GM23338 (cell line): Measurements from ENCODE around the gene QKI. TPM values are rescaled to one million over a fixed set of nuclear protein-coding genes. Genes with fewer than 3 reads are reported as not detected.

ENCODE experiments used
- ATAC-seq: fragments of 200-7000 bp; cut with Tn5 transposase; 3 replicates; pipeline ENCODE4 v1.9.1; 2020
- DNase-seq: peaks from one replicate; pipeline ENCODE4 v3.0.0-alpha.2; 2015; ENCODE audit warnings: low spot score
- H2AFZ ChIP-seq: fragments of 200-600 bp; sonication (generic); 2 replicates; pipeline ENCODE4 v1.8.0; 2016; ENCODE audit warnings: antibody characterized with exemption, mild to moderate bottlenecking, moderate library complexity
- H3F3A ChIP-seq: fragments of 200-600 bp; sonication (generic); replicated peaks from 2 replicates; pipeline ENCODE4 v1.8.0; 2017; ENCODE audit warnings: antibody characterized with exemption, mixed run types, low read depth
- H3K27ac ChIP-seq: fragments of 200-600 bp; sonication (generic); 2 replicates; pipeline ENCODE4 v1.6.1; 2016; ENCODE audit warnings: low read depth
- H3K27me3 ChIP-seq: fragments of 200-600 bp; sonication (generic); 2 replicates; pipeline ENCODE4 v1.8.0; 2016; ENCODE audit warnings: mild to moderate bottlenecking, mixed run types, moderate library complexity; ENCODE audit not compliant: insufficient read depth
- H3K36me3 ChIP-seq: fragments of 200-600 bp; sonication (generic); 2 replicates; pipeline ENCODE4 v1.8.0; 2016; ENCODE audit warnings: mild to moderate bottlenecking; ENCODE audit not compliant: insufficient read depth
- H3K4me1 ChIP-seq: fragments of 200-600 bp; sonication (generic); 2 replicates; pipeline ENCODE4 v1.8.0; 2016; ENCODE audit warnings: mild to moderate bottlenecking, moderate library complexity; ENCODE audit not compliant: insufficient read depth
- H3K4me2 ChIP-seq: fragments of 200-600 bp; sonication (generic); 2 replicates; pipeline ENCODE4 v1.7.1; 2017; ENCODE audit warnings: mixed run types
- H3K4me3 ChIP-seq: fragments of 200-600 bp; sonication (generic); 2 replicates; pipeline ENCODE4 v1.6.1; 2016; ENCODE audit warnings: mixed run types
- H3K79me2 ChIP-seq: fragments of 200-600 bp; sonication (generic); replicated peaks from 2 replicates; pipeline ENCODE4 v1.8.0; 2017; ENCODE audit warnings: mild to moderate bottlenecking; ENCODE audit not compliant: insufficient read depth
- H3K9me2 ChIP-seq: fragments of 200-600 bp; sonication (generic); 2 replicates; pipeline ENCODE4 v1.8.0; 2017; ENCODE audit not compliant: insufficient read depth
- H4K20me1 ChIP-seq: fragments of 200-600 bp; sonication (generic); replicated peaks from 2 replicates; pipeline ENCODE4 v1.8.0; 2017; ENCODE audit warnings: mild to moderate bottlenecking; ENCODE audit not compliant: insufficient read depth
- H3K27ac Mint-ChIP-seq: 2 replicates; pipeline ENCODE4 v1.8.0; 2020; ENCODE audit warnings: inconsistent platforms, mild to moderate bottlenecking, moderate library complexity, mixed read lengths
- H3K27me3 Mint-ChIP-seq: 3 replicates; pipeline ENCODE4 v1.8.0; 2022; ENCODE audit warnings: low read depth, mild to moderate bottlenecking, moderate library complexity, mixed read lengths, inconsistent platforms; ENCODE audit not compliant: insufficient read depth, poor library complexity
- H3K36me3 Mint-ChIP-seq: 3 replicates; pipeline ENCODE4 v1.8.0; 2021; ENCODE audit warnings: low read depth, mild to moderate bottlenecking, inconsistent platforms, moderate library complexity, mixed read lengths
- H3K4me1 Mint-ChIP-seq: 3 replicates; pipeline ENCODE4 v1.8.0; 2020; ENCODE audit warnings: mild to moderate bottlenecking, inconsistent platforms, mixed read lengths
- H3K4me3 Mint-ChIP-seq: 3 replicates; pipeline ENCODE4 v1.8.0; 2021; ENCODE audit warnings: moderate library complexity, mild to moderate bottlenecking, inconsistent platforms, mixed read lengths
- H3K9me3 Mint-ChIP-seq: 3 replicates; pipeline ENCODE4 v1.8.0; 2020; ENCODE audit warnings: moderate library complexity, mild to moderate bottlenecking, inconsistent platforms, mixed read lengths
- CREB1 ChIP-seq: fragments of 250-450 bp; sonication (Bioruptor Pico); IDR thresholded peaks from 2 replicates; pipeline ENCODE4 v1.5.0; 2020; ENCODE audit warnings: low read depth, mild to moderate bottlenecking, moderate library complexity
- CTCF ChIP-seq, 2 experiments: fragments of 200-600 bp in 1 of 2; sonication (generic) in 1 of 2; conservative IDR thresholded peaks; 2 replicates each; pipeline versions ENCODE4 v1.5.1 to v1.6.1; 2016 to 2017; ENCODE audit warnings: antibody characterized with exemption in 2 of 2, low read depth in 2 of 2, mild to moderate bottlenecking in 2 of 2, moderate library complexity in 1 of 2
- ETS1 ChIP-seq: IDR thresholded peaks from 2 replicates; pipeline ENCODE4 v1.6.1; 2016; ENCODE audit warnings: antibody characterized with exemption
- EZH2 ChIP-seq: fragments of 200-600 bp; sonication (generic); IDR thresholded peaks from one replicate; pipeline ENCODE4 v1.8.0; 2017; ENCODE audit warnings: antibody characterized with exemption, mild to moderate bottlenecking, low read depth; ENCODE audit not compliant: unreplicated experiment
- EZH2phosphoT487 ChIP-seq: fragments of 200-600 bp; sonication (generic); IDR thresholded peaks from one replicate; pipeline ENCODE4 v1.8.1; 2018; ENCODE audit warnings: antibody characterized with exemption; ENCODE audit not compliant: unreplicated experiment
- JUNB ChIP-seq: IDR thresholded peaks from one replicate; pipeline ENCODE4 v1.6.1; 2016; ENCODE audit warnings: antibody characterized with exemption; ENCODE audit not compliant: unreplicated experiment
- NANOG ChIP-seq: IDR thresholded peaks from 2 replicates; pipeline ENCODE4 v1.6.1; 2016; ENCODE audit warnings: antibody characterized with exemption, borderline replicate concordance
- POLR2AphosphoS5 ChIP-seq: IDR thresholded peaks from 2 replicates; pipeline ENCODE4 v1.6.1; 2016; ENCODE audit warnings: antibody characterized with exemption, low read depth
- REST ChIP-seq: IDR thresholded peaks from one replicate; pipeline ENCODE4 v1.6.1; 2018; ENCODE audit warnings: antibody characterized with exemption; ENCODE audit not compliant: unreplicated experiment
- STAT1 ChIP-seq: IDR thresholded peaks from one replicate; pipeline ENCODE4 v1.6.1; 2016; ENCODE audit warnings: antibody characterized with exemption; ENCODE audit not compliant: unreplicated experiment
- ZNF114 ChIP-seq: fragments of 250-450 bp; sonication (Bioruptor Pico); IDR thresholded peaks from 2 replicates; pipeline ENCODE4 v1.5.0; 2020; ENCODE audit warnings: mild to moderate bottlenecking, moderate library complexity
- ZNF331 ChIP-seq: fragments of 250-450 bp; sonication (Bioruptor Pico); IDR thresholded peaks from 2 replicates; pipeline ENCODE4 v1.5.0; 2020; ENCODE audit warnings: low read depth, mild to moderate bottlenecking, moderate library complexity
- polyA plus RNA-seq: library from polyadenylated mRNA; unstranded; fragments of >200 nt; fragmentation: Nextera tagmentation; extraction: Ambion mirVana; gene quantifications from 2 replicates; pipeline ENCODE4 v1.2.1, GENCODE V29; 2016
- total RNA-seq: library from RNA; depleted of rRNA; stranded (reverse); fragments of >200 nt; shearing (Covaris generic); gene quantifications from 2 replicates; pipeline ENCODE4 v1.2.3, GENCODE V29; 2014

QKI gene
- total and polyA plus RNA-seq, 2 experiments from 2014 or later: 60.8 to 159 TPM

- no peak for TF ChIP-seq REST
- TF ChIP-seq EZH2: no peak
- TF ChIP-seq JUNB: no peak
- no peak for TF ChIP-seq ZNF331
These were observed 172.4 kb downstream of the QKI start (continued) for GRCh38 chr6:163586888-163587287.

GRCh38 chr6:163588220-163588919 lies 173.9 kb downstream of the QKI start:
- Mint-ChIP-seq H3K9me3 (peaks cover 29% of the 10 kb centered on the region), H3K4me1 (no peaks in the 10 kb centered on the region), H3K36me3 (peaks cover 25% of the 10 kb centered on the region; the same call in 2 of the 3 replicates), H3K4me3 (no peak overlapping the region), H3K27me3 (peaks cover 11% of the 10 kb centered on the region), H3K27ac (no peak overlapping the region)
- H3K36me3 ChIP-seq: no peaks in the 10 kb centered on the region
- H3K79me2 ChIP-seq: no peaks in the 10 kb centered on the region
- no peak for ATAC-seq
- no peaks in the 10 kb centered on the region for H3K27me3 ChIP-seq
- H3K27ac ChIP-seq: no peak overlapping the region
- no peaks in the 10 kb centered on the region for H3K9me2 ChIP-seq
- peak overlapping the region; percentile 69; the same call in 1 of the 2 replicates for H2AFZ ChIP-seq
- H3F3A ChIP-seq: no peaks in the 10 kb centered on the region
- H4K20me1 ChIP-seq: no peaks in the 10 kb centered on the region
- no peak overlapping the region for H3K4me3 ChIP-seq
- no peaks in the 10 kb centered on the region for H3K4me1 ChIP-seq
- H3K4me2 ChIP-seq: no peak overlapping the region
- no peak for DNase-seq
- TF ChIP-seq POLR2AphosphoS5: no peak
- TF ChIP-seq EZH2: no peak
- no peak for TF ChIP-seq ZNF114 (CRISPR knock-in tag)
- no peak for TF ChIP-seq ZNF331
- TF ChIP-seq CREB1 (CRISPR knock-in tag): no peak
- no peak for TF ChIP-seq ETS1
- no peak for TF ChIP-seq EZH2phosphoT487
- no peak for TF ChIP-seq CTCF (conservative IDR thresholded peaks at IDR 0.05; ENCODE audit: low read depth in 2 of 2)
- TF ChIP-seq NANOG: no peak
- TF ChIP-seq REST: no peak
- no peak for TF ChIP-seq JUNB
- no peak for TF ChIP-seq STAT1
